Gastrocnemius medialis (tissue), 4 donors: ENCODE results near the gene OR2A2.

ENCODE experiments used
- POLR2A ChIP-seq, 2 donors: fragments of 450-650 bp; IDR thresholded peaks; one replicate each; pipeline ENCODE4 v1.6.1; 2017; ENCODE audit warnings: antibody characterized with exemption in 2 of 2, mild to moderate bottlenecking in 2 of 2, moderate library complexity in 2 of 2
- TF ChIP-seq, protein P1 (sequence below), 5 experiments: fragments of 450-650 bp in 3 of 5; fragments of 200-600 bp in 2 of 5; sonication (generic) in 2 of 5; IDR thresholded peaks in 4 of 5; conservative IDR thresholded peaks in 1 of 5; 1 replicate in 4 of 5; 2 replicates in 1 of 5; pipeline ENCODE4 v1.5.1; 2016 to 2019; ENCODE audit warnings: antibody characterized with exemption in 5 of 5, mild to moderate bottlenecking in 3 of 5, moderate library complexity in 3 of 5

GRCh38 chr7:144063710-144064109 lies 45.7 kb upstream of the OR2A2 start:
- no peak for TF ChIP-seq POLR2A (IDR thresholded peaks at IDR 0.05)
- TF ChIP-seq, protein P1, sequence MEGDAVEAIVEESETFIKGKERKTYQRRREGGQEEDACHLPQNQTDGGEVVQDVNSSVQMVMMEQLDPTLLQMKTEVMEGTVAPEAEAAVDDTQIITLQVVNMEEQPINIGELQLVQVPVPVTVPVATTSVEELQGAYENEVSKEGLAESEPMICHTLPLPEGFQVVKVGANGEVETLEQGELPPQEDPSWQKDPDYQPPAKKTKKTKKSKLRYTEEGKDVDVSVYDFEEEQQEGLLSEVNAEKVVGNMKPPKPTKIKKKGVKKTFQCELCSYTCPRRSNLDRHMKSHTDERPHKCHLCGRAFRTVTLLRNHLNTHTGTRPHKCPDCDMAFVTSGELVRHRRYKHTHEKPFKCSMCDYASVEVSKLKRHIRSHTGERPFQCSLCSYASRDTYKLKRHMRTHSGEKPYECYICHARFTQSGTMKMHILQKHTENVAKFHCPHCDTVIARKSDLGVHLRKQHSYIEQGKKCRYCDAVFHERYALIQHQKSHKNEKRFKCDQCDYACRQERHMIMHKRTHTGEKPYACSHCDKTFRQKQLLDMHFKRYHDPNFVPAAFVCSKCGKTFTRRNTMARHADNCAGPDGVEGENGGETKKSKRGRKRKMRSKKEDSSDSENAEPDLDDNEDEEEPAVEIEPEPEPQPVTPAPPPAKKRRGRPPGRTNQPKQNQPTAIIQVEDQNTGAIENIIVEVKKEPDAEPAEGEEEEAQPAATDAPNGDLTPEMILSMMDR (IDR thresholded peaks at IDR 0.05 in 4 of 5, conservative IDR thresholded peaks at IDR 0.05 in 1 of 5), result no peak
